Putamen (tissue), 1 donor: ENCODE data around the gene CACNA2D2.

Source experiments
- DNase-seq: peaks from one replicate; pipeline ENCODE4 v3.0.0-alpha.2; 2016; ENCODE audit warnings: low spot score

Gene CACNA2D2

DNA sequence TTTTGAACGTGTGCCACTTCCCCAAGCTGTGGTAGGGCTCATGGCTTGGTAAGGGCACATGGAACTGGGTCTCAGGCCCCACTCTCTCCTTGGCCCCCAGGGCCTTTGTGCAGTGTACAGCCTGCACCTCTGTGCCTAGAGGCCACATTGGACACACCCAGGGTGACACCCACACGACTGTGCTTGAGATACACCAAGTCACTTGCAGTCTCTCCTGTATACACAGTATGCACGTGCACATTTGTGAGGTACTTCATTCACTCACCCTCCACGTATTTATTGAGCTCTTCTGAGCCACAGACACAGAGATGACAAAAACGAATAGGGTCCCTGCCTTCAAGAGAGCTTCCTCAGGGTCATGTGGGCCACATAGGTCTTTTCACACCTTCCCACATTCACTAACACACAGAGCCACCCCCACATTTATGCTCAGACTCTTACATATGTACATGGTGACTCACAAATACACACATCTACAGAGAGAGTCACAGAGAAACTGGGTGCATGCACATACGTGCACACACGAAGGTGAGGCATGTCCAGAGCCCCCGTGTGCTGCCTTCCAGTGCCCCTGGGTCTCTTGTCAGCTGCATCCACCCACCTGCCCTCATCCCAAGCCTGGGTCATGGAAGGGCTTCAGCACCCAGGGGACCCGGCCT, 134.3 kb downstream of the CACNA2D2 start:
- no peak for DNase-seq

DNA sequence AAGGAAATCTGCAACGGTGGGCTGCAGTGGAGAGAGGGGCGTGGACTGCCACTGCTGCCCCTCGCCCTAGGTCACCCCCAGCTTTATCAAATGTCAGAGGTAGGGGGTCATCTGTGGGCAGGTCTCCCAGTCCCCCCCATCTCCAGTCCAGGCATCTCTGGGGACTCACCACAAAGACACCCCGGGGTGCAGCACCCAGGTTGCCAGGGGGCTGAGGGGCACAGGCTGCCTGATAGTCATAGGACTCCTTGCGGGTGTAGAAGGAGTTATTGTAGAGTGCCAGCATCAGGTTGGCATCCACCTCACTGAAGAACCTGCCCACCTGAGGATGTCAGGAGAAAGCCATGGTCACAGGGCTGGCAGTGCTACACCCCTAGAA, 137.6 kb downstream of the CACNA2D2 start:
- DNase-seq: no peak

DNA sequence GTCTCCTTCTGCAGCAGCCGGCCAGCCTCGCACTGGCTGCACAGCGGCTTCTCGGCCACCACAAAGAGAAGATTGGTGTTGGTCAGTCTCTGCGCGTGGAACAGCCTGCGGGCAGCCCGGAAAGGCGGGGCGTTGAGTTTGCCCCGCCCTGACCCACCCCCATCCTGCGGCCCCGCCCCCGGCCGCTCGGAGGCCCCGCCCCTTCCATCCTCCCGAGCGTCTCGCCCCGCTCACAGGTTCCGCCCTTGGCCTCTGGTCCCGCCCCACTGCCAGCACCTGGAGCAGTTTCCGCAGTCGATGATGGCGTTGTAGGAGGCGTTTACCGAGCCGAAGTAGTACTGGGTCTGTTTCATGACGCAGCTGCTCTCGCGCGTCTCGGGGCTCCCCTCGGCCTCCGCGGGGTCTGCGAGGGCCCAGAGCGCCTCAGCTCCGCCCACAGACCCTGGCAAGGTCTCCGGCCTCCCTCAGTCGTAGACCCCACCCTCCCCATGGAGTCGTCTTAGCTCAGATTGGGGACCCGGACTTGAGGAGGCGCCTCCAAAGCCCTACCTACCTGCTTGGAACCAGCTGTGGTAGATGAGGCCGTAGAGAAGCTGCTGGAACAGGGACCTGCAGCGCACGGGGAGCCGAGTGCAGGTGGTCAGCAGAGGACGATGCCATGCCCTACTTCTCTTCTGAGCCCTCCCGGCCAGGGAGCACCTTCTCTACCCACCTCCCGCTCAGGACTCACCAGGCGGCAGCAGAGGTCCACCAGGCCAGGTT, 138.2 kb downstream of the CACNA2D2 start:
- peak; percentile 71 for DNase-seq

DNA sequence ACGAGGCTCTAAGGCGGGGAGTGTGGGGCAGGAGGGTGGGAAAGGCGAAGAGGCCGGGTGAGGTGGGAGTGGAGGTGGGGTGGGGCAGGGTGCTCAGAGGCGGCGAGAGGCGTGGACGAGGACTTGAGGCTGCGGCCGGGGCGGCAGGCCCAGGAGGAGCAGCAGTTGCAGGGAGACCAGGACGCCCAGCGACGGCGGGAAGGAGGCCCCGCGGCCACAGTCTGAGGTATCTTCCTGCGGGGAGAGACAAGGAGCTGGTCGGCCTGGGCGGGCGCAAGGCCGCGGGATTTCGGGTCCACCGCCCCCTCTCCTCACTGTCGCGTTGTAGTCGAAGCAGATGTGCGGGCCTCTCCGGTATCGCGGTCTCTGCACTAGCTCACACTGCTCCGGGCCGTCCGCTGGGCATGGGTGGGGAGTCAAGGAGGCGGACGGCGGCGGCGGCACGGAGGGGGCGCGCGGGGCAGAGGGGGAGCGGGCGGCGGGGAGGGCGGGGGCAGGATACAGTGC, 138.8 kb downstream of the CACNA2D2 start:
- no peak for DNase-seq

- DNase-seq: no peak
Observed at GRCh38 chr3:50359760-50360110, 143.7 kb downstream of the CACNA2D2 start.

- peak; percentile 100 for DNase-seq
Observed at GRCh38 chr3:50358911-50359759, 144.3 kb downstream of the CACNA2D2 start, which contains the start of gene TMEM115. TSS of gene TMEM115 (minus strand) at chr3:50359521. CDS start at chr3:50359063, 458 bp downstream.

DNA sequence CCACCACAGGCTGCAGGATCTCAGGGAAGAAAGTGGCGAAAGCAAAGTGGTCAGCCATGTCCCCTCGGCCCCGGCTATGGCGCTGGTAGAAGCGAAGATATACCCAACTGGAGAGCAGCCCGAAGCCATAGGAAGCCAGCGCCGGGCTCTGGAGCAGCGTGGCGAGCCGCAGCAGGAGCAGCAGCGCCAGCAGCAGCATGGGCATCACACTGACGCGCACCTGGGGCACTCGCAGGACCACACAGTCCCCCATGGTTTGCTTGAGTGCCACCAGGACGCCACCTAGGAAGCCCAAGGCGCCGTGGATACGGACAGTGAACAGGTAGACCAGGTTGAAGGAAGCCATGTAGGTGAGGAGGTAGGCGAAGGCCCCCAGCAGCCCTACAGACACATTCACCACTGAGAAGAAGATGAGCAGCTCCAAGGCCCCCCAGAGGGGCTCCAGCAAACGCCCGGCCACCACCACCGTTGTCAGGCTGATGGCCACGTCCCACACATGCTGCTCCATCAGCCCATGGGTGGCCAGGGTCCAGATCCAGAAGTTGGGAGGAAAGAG, 145.0 kb downstream of the CACNA2D2 start:
- no peak for DNase-seq

DNA sequence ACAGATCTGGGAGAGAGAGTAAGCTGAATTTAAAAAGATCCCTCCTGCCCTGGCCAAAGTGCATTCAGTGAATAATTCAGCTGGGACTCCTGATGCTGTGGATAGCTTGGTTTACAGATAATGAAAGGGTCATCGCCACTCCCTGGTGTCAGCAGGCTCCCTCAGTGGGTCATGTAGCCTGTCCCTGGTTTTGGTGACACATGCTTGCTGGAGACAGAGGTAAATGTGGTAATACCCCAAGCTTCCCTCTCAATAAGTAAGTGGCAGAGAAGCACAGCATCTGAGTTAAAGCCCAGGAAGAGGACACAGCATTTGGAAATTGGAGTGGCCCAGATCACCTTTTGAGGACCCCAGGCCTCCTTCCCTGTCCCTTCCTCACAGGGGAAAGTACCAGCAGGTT, 146.0 kb downstream of the CACNA2D2 start:
- DNase-seq: no peak

GRCh38 chr3:50356553-50356952, 146.9 kb downstream of the CACNA2D2 start:
- DNase-seq: no peak

DNA sequence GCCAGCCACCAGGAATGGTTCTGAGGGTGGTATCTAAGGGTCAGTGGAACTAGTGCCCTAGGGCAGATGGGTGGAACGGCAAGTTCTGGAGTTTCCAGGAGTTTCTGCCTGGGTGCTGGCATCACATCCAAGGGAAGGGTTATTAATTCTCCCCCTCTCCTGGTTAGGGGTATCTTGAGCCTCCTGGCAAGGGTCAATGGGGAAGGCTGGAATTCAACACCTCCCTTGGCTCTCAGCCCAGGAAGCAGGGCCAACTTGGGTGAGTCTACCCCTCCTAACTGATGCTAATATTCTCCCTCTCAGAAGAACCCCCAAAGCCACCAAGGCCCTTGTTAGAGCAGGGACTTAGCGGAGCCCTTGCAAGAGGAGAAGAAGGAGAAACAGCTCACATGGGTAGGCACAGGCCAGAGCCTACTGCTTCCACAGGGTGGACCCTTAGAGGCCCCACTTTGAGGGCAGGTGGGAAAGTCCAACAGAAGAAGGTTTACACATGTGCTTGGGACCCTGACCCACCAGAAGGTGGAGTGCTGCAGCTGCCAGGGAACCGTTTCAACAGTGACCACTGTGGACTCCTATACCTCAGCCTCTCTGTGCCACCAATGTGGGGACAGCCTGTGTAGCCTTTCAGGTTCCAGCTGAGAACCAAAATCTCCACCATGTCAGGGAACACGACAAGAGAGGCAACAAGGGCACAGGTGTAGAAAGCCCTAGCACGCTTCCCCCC, 147.4 kb downstream of the CACNA2D2 start:
- DNase-seq: no peak

GRCh38 chr3:50354850-50355249, 148.6 kb downstream of the CACNA2D2 start:
- DNase-seq: no peak

DNA sequence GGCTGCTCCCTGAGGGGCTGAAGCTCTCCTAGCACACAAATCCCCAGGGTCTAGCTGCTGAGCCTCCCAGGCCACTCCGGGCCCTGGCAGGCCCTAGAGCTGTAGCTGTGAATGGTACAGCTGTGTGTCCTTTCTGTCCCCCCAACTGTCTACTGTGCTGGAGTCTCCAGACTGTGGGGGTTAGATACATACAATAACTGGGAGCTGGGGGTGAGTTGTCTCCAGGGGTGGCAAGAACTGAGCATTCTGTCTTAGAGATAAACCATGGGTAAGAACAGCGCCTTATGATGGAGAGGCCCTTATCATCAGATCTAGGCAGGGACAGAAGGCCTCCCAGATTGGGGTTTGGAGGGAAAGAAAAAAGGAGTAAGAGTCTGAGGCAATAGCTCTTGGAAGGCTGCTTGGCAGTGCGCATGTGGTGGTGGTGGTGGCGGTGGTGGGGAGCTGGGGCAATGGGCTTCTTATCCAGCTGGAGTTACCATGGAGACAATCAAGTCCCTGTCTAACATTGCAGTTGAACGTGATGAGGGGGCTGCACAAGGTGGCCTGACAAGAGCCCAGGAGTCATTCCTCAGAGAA, 149.2 kb downstream of the CACNA2D2 start:
- DNase-seq: no peak

DNA sequence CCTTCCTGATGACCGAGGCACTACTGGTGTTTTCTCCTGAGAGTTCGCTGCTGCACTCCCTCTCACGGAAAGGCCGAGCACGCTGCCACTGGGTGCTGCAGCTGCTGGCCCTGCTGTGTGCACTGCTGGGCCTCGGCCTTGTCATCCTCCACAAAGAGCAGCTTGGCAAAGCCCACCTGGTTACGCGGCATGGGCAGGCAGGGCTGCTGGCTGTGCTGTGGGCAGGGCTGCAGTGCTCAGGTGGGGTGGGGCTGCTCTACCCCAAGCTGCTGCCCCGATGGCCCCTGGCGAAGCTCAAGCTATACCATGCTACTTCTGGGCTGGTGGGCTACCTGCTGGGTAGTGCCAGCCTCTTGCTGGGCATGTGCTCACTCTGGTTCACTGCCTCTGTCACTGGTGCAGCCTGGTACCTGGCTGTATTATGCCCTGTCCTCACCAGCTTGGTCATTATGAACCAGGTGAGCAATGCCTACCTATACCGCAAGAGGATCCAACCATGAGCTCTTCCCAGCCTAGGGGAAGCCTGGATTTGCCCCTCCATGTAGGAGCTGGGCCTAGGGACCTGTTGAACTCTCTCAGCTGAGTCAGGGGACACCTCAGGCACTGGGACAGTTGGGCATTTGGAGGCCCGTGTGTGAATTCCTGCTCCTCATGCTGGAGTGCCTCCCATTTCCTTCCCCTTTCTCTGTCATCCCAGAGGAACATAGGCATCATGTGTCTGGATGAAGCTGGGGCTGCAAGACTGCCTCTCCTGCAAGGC, 150.0 kb downstream of the CACNA2D2 start:
- no peak for DNase-seq

GRCh38 chr3:50352781-50353180, 150.7 kb downstream of the CACNA2D2 start:
- DNase-seq: no peak

GRCh38 chr3:50351323-50351697, 152.1 kb downstream of the CACNA2D2 start:
- no peak for DNase-seq

DNA sequence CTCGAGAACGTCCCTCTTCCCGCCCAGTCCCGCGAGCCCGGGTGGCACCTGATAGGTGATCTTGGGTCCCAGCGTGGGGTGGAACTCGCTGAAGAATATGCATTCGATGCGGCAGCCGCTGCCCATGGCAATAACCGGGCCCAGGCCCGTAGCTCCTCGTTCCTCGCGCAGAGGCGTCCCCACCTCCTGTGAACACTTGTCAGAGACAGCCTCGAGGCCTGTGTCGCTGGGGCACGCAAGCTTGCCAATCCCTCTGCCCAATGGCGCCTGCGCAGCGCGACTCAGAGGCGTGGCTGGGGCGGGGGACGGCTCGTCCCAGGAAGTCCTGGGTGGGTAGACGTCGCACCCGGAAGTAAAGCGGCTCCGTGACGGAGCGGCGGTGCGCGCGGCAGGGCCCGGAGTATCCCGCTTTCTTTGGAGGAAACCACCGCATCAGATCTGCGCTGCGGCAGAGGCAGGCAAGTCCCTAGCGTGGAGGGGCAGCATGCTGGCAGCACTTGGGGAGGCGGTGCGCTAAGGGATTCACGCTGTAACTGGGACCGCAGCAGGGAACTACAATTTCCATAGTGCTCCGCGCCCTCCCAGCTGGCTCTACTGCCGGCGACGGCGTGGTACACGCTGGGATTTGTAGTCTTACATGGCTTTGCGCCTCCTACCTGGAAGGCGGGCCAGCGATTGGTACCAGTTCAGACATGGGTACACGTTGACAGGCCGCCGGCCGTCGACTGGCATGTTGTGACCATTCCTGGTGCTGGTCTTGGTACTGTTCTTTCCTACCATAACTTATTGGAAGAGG, 152.7 kb downstream of the CACNA2D2 start, which contains the start of the genes CYB561D2 and NPRL2:
CYB561D2 (plus strand) TSS at position 336 of the 796 bp plus-strand sequence. CDS start 572 bp downstream, outside the sequence.
NPRL2 (minus strand) TSS at position 249 of the 796 bp plus-strand sequence; CDS start at position 126, 123 bp downstream.
- DNase-seq: peak; percentile 97

GRCh38 chr3:50350213-50350526, 153.3 kb downstream of the CACNA2D2 start:
- DNase-seq: no peak

- no peak for DNase-seq
Observed at GRCh38 chr3:50347187-50347813, 156.1 kb downstream of the CACNA2D2 start.
